PFSK-1 (cell line): ENCODE measurements around the gene STAT3.

Experiments
- FOXP2 ChIP-seq: optimal IDR thresholded peaks from 2 replicates; pipeline ENCODE3; 2011; ENCODE audit warnings: borderline replicate concordance, control low read depth, inconsistent platforms; ENCODE audit not compliant: insufficient read depth; ENCODE audit errors: extremely low read length, extremely low read depth
- POLR2AphosphoS5 ChIP-seq: IDR thresholded peaks from 2 replicates; pipeline ENCODE4 v1.6.1; 2012; ENCODE audit warnings: low read depth, mild to moderate bottlenecking, control low read depth, low read length, moderate library complexity
- SIN3A ChIP-seq: IDR thresholded peaks from 2 replicates; pipeline ENCODE4 v1.6.1; 2012; ENCODE audit warnings: mild to moderate bottlenecking, low read length, moderate library complexity, borderline replicate concordance; ENCODE audit not compliant: insufficient read depth
- TAF1 ChIP-seq: IDR thresholded peaks from 2 replicates; pipeline ENCODE4 v1.6.1; 2012; ENCODE audit warnings: low read length, control low read depth, borderline replicate concordance; ENCODE audit not compliant: insufficient read depth
- TF ChIP-seq, protein P1 (sequence below), 2 experiments: IDR thresholded peaks; 2 replicates each; pipeline versions ENCODE4 v1.6.1 to v1.8.0; 2011 to 2012; ENCODE audit warnings: low read depth in 2 of 2, low read length in 2 of 2, control low read depth in 1 of 2, inconsistent platforms in 1 of 2, mild to moderate bottlenecking in 1 of 2, moderate library complexity in 1 of 2; ENCODE audit not compliant: insufficient read depth in 1 of 2

DNA sequence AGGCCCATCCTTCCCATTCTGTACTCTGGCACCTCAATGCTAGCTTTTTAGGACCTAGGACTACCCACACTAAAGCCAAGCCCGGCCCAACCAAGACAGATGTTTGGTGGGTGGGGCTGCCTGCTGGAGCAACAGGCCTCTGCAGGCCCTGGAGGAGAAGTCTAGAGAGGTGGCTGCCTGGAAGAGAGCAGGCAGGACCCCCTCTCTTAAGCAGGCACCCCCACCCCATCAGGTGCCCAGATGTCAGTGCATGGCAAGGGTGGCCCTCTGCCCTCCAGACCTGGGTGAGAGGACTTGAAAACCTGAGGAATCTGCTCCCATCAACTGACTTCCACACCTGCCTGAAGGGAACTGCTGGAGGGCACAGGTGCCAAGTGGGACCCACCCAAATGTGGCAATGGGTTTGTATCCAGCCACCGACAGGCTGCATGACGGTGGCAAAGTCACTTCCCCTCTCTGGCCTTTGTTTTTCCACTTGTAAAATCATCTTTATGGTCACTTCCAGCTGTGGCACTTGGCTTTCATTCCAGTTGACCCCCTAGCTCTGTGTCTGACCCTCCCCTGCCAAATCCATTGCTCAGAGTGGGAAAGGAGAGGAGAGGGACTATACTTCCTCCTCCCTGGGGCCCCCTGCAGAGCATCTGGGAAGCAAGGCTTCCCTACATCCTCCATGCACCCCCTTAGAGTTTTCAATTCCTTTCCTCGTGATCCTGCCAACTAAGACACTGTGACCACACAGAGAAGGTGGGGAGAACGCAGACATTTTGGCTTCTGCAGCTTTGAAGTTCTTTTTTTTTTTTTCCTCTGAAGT is 101.6 kb downstream of the STAT3 start:
- TF ChIP-seq POLR2AphosphoS5 (no peak), SIN3A (no peak), FOXP2 (no peak), TAF1 (no peak)
- TF ChIP-seq, protein P1, sequence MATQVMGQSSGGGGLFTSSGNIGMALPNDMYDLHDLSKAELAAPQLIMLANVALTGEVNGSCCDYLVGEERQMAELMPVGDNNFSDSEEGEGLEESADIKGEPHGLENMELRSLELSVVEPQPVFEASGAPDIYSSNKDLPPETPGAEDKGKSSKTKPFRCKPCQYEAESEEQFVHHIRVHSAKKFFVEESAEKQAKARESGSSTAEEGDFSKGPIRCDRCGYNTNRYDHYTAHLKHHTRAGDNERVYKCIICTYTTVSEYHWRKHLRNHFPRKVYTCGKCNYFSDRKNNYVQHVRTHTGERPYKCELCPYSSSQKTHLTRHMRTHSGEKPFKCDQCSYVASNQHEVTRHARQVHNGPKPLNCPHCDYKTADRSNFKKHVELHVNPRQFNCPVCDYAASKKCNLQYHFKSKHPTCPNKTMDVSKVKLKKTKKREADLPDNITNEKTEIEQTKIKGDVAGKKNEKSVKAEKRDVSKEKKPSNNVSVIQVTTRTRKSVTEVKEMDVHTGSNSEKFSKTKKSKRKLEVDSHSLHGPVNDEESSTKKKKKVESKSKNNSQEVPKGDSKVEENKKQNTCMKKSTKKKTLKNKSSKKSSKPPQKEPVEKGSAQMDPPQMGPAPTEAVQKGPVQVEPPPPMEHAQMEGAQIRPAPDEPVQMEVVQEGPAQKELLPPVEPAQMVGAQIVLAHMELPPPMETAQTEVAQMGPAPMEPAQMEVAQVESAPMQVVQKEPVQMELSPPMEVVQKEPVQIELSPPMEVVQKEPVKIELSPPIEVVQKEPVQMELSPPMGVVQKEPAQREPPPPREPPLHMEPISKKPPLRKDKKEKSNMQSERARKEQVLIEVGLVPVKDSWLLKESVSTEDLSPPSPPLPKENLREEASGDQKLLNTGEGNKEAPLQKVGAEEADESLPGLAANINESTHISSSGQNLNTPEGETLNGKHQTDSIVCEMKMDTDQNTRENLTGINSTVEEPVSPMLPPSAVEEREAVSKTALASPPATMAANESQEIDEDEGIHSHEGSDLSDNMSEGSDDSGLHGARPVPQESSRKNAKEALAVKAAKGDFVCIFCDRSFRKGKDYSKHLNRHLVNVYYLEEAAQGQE (IDR thresholded peaks at IDR 0.05; ENCODE audit: insufficient read depth in 1 of 2, low read depth in 2 of 2, low read length in 2 of 2): no peak
